ENCODE results near the gene TBCD.
"Not testable (repeated sequence)": the region's sequence is repeated elsewhere in the genome, so short reads cannot be mapped to it uniquely, and the experiment has no call there.

Gene TBCD

GRCh38 chr17:82729479-82730260 lies 22.2 kb upstream of the TBCD start:
- DNase-seq (ENCODE audit: low spot score) = no peak

- DNase-seq (ENCODE audit: low spot score) = no peak
Observed at GRCh38 chr17:82732118-82732743, 19.6 kb upstream of the TBCD start.

- DNase-seq (ENCODE audit: low spot score) = peak; percentile 79
Observed at GRCh38 chr17:82734987-82735866, 16.6 kb upstream of the TBCD start, which contains the start of gene FN3K. Gene FN3K (plus strand): TSS chr17:82735615. CDS start chr17:82735637, 22 bp downstream.

- DNase-seq (ENCODE audit: low spot score) = no peak
Observed at GRCh38 chr17:82736511-82737185, 15.2 kb upstream of the TBCD start.

GRCh38 chr17:82737967-82738877 lies 13.6 kb upstream of the TBCD start:
- peak; percentile 97 for DNase-seq (ENCODE audit: low spot score)

GRCh38 chr17:82740906-82741759 lies 10.7 kb upstream of the TBCD start:
- no peak for DNase-seq (ENCODE audit: low spot score)

GRCh38 chr17:82743344-82744219 lies 8.3 kb upstream of the TBCD start:
- no peak for DNase-seq (ENCODE audit: low spot score)

- not testable (repeated sequence) for DNase-seq (ENCODE audit: low spot score)
Observed at GRCh38 chr17:82744736-82745135, 7.1 kb upstream of the TBCD start.

GRCh38 chr17:82745524-82745923 lies 6.3 kb upstream of the TBCD start:
- no peak for DNase-seq (ENCODE audit: low spot score)

GRCh38 chr17:82748756-82749155 lies 3.1 kb upstream of the TBCD start:
- DNase-seq (ENCODE audit: low spot score) = no peak

- no peak for DNase-seq (ENCODE audit: low spot score)
Observed at GRCh38 chr17:82750241-82750908, 1.5 kb upstream of the TBCD start.

- DNase-seq (ENCODE audit: low spot score) = no peak
Observed at GRCh38 chr17:82751171-82751570, 694 bp upstream of the TBCD start.

GRCh38 chr17:82752371-82753200 lies 721 bp downstream of the TBCD start:
- no peak for DNase-seq (ENCODE audit: low spot score)

GRCh38 chr17:82753201-82753464 lies 1.3 kb downstream of the TBCD start:
- DNase-seq (ENCODE audit: low spot score) = no peak

GRCh38 chr17:82754297-82755208 lies 2.7 kb downstream of the TBCD start:
- peak; percentile 81 for DNase-seq (ENCODE audit: low spot score)

GRCh38 chr17:82756166-82756565 lies 4.3 kb downstream of the TBCD start:
- DNase-seq (ENCODE audit: low spot score) = no peak

GRCh38 chr17:82765371-82765770 lies 13.5 kb downstream of the TBCD start:
- DNase-seq (ENCODE audit: low spot score) = no peak

Measured in putamen (tissue), 1 donor.